WTC11 (cell line): ENCODE data around the gene LIMS2. TPM values are rescaled to one million over a fixed set of nuclear protein-coding genes. Genes with fewer than 3 reads are reported as not detected.

Source experiments
- ATAC-seq: fragments of 200-7000 bp; cut with Tn5 transposase; 2 replicates; pipeline ENCODE4 v1.10.0; 2021; ENCODE audit warnings: mild to moderate bottlenecking, moderate library complexity
- CTCF ChIA-PET: fragments of 300-600 bp; sonication (Branson Sonifier 250); formaldehyde crosslinking; loops from one replicate; lab custom pipeline; 2021; ENCODE audit warnings: antibody characterized with exemption; lab: Charles Lee
- POLR2A ChIA-PET: fragments of 350-600 bp; sonication (Branson Sonifier 250); formaldehyde crosslinking; loops from one replicate; lab custom pipeline; 2021; ENCODE audit warnings: antibody characterized with exemption; lab: Charles Lee
- DNase-seq: peaks from one replicate; pipeline ENCODE4 v3.0.0; 2021; ENCODE audit warnings: low spot score
- H3K27ac Mint-ChIP-seq: 2 replicates; pipeline ENCODE4 v1.8.0; 2021; ENCODE audit warnings: mixed read lengths
- H3K27me3 Mint-ChIP-seq: 2 replicates; pipeline ENCODE4 v1.8.0; 2021; ENCODE audit warnings: low read depth, mild to moderate bottlenecking, moderate library complexity, mixed read lengths
- H3K36me3 Mint-ChIP-seq: 2 replicates; pipeline ENCODE4 v1.8.0; 2021; ENCODE audit warnings: mixed read lengths
- H3K4me1 Mint-ChIP-seq: 2 replicates; pipeline ENCODE4 v1.8.0; 2022; ENCODE audit warnings: mixed read lengths
- H3K4me3 Mint-ChIP-seq: 2 replicates; pipeline ENCODE4 v1.8.0; 2021; ENCODE audit warnings: mild to moderate bottlenecking, moderate library complexity, mixed read lengths
- H3K9me3 Mint-ChIP-seq: 2 replicates; pipeline ENCODE4 v1.8.0; 2021; ENCODE audit warnings: mixed read lengths
- ESRRA ChIP-seq: sonication (generic); formaldehyde crosslinking; IDR thresholded peaks from 2 replicates; pipeline ENCODE4 v1.8.1; 2022; ENCODE audit warnings: mild to moderate bottlenecking, missing genetic modification reagents, borderline replicate concordance
- FOXK1 ChIP-seq: sonication (generic); formaldehyde crosslinking; IDR thresholded peaks from 2 replicates; pipeline ENCODE4 v1.8.0; 2022; ENCODE audit warnings: mild to moderate bottlenecking, moderate library complexity, missing genetic modification reagents
- HMGA2 ChIP-seq: fragments of 250-450 bp; sonication (Bioruptor Pico); IDR thresholded peaks from 2 replicates; pipeline ENCODE4 v1.4.0; 2021; ENCODE audit warnings: mild to moderate bottlenecking, moderate library complexity
- IRF2 ChIP-seq: sonication (generic); formaldehyde crosslinking; IDR thresholded peaks from 2 replicates; pipeline ENCODE4 v1.8.0; 2022; ENCODE audit warnings: low read depth, missing genetic modification reagents, borderline replicate concordance
- JAZF1 ChIP-seq: fragments of 250-450 bp; sonication (Bioruptor Pico); IDR thresholded peaks from 2 replicates; pipeline ENCODE4 v1.9.0; 2021; ENCODE audit warnings: moderate library complexity, mild to moderate bottlenecking, inconsistent platforms
- MYBL2 ChIP-seq: sonication (generic); formaldehyde crosslinking; IDR thresholded peaks from 2 replicates; pipeline ENCODE4 v1.8.1; 2023; ENCODE audit warnings: mild to moderate bottlenecking, moderate library complexity, missing genetic modification reagents
- NFATC4 ChIP-seq: fragments of 250-450 bp; sonication (Bioruptor Pico); IDR thresholded peaks from 2 replicates; pipeline ENCODE4 v1.9.0; 2021; ENCODE audit warnings: mild to moderate bottlenecking
- NR1H2 ChIP-seq: sonication (generic); formaldehyde crosslinking; IDR thresholded peaks from 2 replicates; pipeline ENCODE4 v1.9.0; 2021; ENCODE audit warnings: mild to moderate bottlenecking, moderate library complexity, missing genetic modification reagents
- NR3C1 ChIP-seq: sonication (generic); formaldehyde crosslinking; conservative IDR thresholded peaks from 2 replicates; pipeline ENCODE4 v1.8.1; 2023; ENCODE audit warnings: low read depth, mild to moderate bottlenecking, missing genetic modification reagents
- SMAD3 ChIP-seq: sonication (generic); formaldehyde crosslinking; IDR thresholded peaks from 2 replicates; pipeline ENCODE4 v1.8.0; 2022; ENCODE audit warnings: missing genetic modification reagents, mild to moderate bottlenecking, borderline replicate concordance
- ZNF138 ChIP-seq: sonication (generic); formaldehyde crosslinking; conservative IDR thresholded peaks from 2 replicates; pipeline ENCODE4 v1.8.1; 2022; ENCODE audit warnings: mild to moderate bottlenecking, moderate library complexity, missing genetic modification reagents
- ZNF317 ChIP-seq: sonication (generic); formaldehyde crosslinking; IDR thresholded peaks from 2 replicates; pipeline ENCODE4 v1.8.1; 2023; ENCODE audit warnings: low read depth, mild to moderate bottlenecking, moderate library complexity, missing genetic modification reagents, borderline replicate concordance
- total RNA-seq: library from RNA; stranded (reverse); gene quantifications from 3 replicates; pipeline ENCODE4 v1.2.3, GENCODE V29; 2021
- TF ChIP-seq, protein P1 (sequence below): sonication (generic); formaldehyde crosslinking; IDR thresholded peaks from 2 replicates; pipeline ENCODE4 v1.8.1; 2023; ENCODE audit warnings: mild to moderate bottlenecking, missing genetic modification reagents, borderline replicate concordance
- TF ChIP-seq, protein P2 (sequence below): fragments of 250-450 bp; sonication (Bioruptor Pico); IDR thresholded peaks from 2 replicates; pipeline ENCODE4 v2.1.2; 2022; ENCODE audit warnings: mild to moderate bottlenecking, moderate library complexity
- TF ChIP-seq, protein P3 (sequence below): sonication (generic); formaldehyde crosslinking; IDR thresholded peaks from 2 replicates; pipeline ENCODE4 v1.8.1; 2022; ENCODE audit warnings: missing genetic modification reagents, borderline replicate concordance
- TF ChIP-seq, protein P4 (sequence below): sonication (generic); formaldehyde crosslinking; IDR thresholded peaks from 2 replicates; pipeline ENCODE4 v1.8.0; 2023; ENCODE audit warnings: missing genetic modification reagents
- TF ChIP-seq, protein P5 (sequence below): fragments of 250-450 bp; sonication (Bioruptor Pico); IDR thresholded peaks from 2 replicates; pipeline ENCODE4 v1.9.0; 2021; ENCODE audit warnings: mild to moderate bottlenecking, borderline replicate concordance
- TF ChIP-seq, protein P6 (sequence below): sonication (generic); formaldehyde crosslinking; IDR thresholded peaks from 2 replicates; pipeline ENCODE4 v1.8.1; 2022; ENCODE audit warnings: mild to moderate bottlenecking, moderate library complexity, missing genetic modification reagents

The LIMS2 gene
- total RNA-seq, 1 experiment from 2014 or later, result 2.4 TPM

DNA sequence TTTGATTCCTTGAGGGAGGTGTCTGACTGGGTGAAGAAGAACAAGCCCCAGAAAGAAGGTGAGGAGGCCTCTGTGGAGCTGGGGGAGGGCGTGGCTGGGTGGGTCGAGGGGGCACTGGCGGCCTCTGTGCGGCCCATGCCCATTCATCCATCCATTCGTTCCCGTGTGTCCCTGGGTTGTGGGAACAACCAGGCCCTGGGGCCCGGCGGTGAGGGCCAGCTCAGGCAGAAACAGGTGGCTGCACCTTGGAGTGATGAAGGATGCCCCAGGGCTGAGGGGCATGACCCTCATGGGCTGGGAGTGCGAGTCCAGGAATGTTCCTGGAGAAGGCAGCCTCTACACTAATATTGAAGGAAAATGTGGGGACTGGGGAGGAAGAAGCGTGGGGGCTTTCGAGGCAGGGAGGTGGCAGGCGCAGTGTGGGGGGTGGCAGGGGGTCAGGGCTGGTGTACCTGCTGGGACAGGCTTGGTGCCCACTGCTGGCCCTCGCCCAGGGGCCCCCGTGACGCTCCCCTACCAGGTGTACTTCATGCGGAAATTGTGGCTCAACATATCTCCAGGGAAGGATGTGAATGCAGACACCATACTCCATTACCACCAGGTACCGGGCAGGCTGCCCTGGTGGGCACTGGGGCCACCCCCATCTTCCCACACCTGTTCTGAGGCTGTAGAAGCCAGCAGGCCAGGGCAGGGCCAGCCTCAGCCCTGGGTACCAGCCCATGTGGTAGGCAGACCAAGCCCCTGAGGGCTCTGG is 40.5 kb downstream of the LIMS2 start:
- Mint-ChIP-seq H3K4me1 (peaks cover 11% of the 10 kb centered on the region), H3K27me3 (no peaks in the 10 kb centered on the region), H3K9me3 (no peaks in the 10 kb centered on the region), H3K36me3 (no peaks in the 10 kb centered on the region), H3K4me3 (no peak overlapping the region), H3K27ac (no peak overlapping the region)
- ChIA-PET POLR2A (no interaction called here), CTCF (no interaction called here)
- TF ChIP-seq MYBL2 (CRISPR knock-in tag) (no peak), ZNF138 (CRISPR knock-in tag) (no peak), SMAD3 (CRISPR knock-in tag) (no peak), NR1H2 (no peak), ZNF317 (no peak), NFATC4 (CRISPR knock-in tag) (no peak), JAZF1 (no peak), FOXK1 (CRISPR knock-in tag) (no peak), ESRRA (CRISPR knock-in tag) (no peak)
- TF ChIP-seq, protein P1, sequence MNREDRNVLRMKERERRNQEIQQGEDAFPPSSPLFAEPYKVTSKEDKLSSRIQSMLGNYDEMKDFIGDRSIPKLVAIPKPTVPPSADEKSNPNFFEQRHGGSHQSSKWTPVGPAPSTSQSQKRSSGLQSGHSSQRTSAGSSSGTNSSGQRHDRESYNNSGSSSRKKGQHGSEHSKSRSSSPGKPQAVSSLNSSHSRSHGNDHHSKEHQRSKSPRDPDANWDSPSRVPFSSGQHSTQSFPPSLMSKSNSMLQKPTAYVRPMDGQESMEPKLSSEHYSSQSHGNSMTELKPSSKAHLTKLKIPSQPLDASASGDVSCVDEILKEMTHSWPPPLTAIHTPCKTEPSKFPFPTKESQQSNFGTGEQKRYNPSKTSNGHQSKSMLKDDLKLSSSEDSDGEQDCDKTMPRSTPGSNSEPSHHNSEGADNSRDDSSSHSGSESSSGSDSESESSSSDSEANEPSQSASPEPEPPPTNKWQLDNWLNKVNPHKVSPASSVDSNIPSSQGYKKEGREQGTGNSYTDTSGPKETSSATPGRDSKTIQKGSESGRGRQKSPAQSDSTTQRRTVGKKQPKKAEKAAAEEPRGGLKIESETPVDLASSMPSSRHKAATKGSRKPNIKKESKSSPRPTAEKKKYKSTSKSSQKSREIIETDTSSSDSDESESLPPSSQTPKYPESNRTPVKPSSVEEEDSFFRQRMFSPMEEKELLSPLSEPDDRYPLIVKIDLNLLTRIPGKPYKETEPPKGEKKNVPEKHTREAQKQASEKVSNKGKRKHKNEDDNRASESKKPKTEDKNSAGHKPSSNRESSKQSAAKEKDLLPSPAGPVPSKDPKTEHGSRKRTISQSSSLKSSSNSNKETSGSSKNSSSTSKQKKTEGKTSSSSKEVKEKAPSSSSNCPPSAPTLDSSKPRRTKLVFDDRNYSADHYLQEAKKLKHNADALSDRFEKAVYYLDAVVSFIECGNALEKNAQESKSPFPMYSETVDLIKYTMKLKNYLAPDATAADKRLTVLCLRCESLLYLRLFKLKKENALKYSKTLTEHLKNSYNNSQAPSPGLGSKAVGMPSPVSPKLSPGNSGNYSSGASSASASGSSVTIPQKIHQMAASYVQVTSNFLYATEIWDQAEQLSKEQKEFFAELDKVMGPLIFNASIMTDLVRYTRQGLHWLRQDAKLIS (CRISPR knock-in tag), result no peak
- TF ChIP-seq, protein P2, sequence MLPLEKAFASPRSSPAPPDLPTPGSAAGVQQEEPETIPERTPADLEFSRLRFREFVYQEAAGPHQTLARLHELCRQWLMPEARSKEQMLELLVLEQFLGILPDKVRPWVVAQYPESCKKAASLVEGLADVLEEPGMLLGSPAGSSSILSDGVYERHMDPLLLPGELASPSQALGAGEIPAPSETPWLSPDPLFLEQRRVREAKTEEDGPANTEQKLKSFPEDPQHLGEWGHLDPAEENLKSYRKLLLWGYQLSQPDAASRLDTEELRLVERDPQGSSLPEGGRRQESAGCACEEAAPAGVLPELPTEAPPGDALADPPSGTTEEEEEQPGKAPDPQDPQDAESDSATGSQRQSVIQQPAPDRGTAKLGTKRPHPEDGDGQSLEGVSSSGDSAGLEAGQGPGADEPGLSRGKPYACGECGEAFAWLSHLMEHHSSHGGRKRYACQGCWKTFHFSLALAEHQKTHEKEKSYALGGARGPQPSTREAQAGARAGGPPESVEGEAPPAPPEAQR (CRISPR knock-in tag), result no peak
- TF ChIP-seq, protein P3, sequence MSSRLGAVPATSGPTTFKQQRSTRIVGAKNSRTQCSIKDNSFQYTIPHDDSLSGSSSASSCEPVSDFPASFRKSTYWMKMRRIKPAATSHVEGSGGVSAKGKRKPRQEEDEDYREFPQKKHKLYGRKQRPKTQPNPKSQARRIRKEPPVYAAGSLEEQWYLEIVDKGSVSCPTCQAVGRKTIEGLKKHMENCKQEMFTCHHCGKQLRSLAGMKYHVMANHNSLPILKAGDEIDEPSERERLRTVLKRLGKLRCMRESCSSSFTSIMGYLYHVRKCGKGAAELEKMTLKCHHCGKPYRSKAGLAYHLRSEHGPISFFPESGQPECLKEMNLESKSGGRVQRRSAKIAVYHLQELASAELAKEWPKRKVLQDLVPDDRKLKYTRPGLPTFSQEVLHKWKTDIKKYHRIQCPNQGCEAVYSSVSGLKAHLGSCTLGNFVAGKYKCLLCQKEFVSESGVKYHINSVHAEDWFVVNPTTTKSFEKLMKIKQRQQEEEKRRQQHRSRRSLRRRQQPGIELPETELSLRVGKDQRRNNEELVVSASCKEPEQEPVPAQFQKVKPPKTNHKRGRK (CRISPR knock-in tag), result no peak
- TF ChIP-seq, protein P4, sequence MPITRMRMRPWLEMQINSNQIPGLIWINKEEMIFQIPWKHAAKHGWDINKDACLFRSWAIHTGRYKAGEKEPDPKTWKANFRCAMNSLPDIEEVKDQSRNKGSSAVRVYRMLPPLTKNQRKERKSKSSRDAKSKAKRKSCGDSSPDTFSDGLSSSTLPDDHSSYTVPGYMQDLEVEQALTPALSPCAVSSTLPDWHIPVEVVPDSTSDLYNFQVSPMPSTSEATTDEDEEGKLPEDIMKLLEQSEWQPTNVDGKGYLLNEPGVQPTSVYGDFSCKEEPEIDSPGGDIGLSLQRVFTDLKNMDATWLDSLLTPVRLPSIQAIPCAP (CRISPR knock-in tag), result no peak
- DNase-seq, result no peak
- no peak for ATAC-seq

DNA sequence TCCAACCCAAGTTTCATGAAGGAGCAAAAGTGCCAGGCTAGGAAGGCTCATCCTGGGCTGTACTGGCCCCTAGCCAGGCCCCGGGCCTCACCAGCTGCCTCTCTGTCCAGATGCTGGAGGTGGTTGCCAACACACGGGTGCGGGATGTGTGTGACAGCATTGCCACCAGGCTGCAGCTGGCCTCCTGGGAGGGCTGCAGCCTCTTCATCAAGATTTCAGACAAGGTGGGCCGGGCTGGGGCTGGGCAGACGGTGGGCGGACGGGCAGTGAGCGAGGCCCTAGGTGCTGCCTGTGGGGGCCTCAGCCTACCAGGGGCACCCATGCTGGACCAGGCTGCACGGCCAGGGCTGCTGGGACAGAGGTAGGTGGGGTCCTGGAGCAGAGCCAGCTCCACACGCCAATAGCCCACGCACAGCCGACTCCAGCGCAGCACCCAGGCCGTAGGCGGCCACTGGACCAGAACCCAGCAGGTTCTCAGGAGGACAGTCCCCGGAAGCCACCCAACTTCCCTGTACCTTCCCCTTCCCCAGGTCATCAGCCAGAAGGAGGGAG is 41.2 kb downstream of the LIMS2 start:
- ATAC-seq (no peak), DNase-seq (no peak)
- Mint-ChIP-seq H3K9me3 (no peaks in the 10 kb centered on the region), H3K36me3 (no peaks in the 10 kb centered on the region), H3K4me1 (peaks cover 11% of the 10 kb centered on the region), H3K27me3 (no peaks in the 10 kb centered on the region), H3K27ac (no peak overlapping the region), H3K4me3 (no peak overlapping the region)
- no peak for TF ChIP-seq HMGA2 (CRISPR knock-in tag)
- TF ChIP-seq, protein P5, sequence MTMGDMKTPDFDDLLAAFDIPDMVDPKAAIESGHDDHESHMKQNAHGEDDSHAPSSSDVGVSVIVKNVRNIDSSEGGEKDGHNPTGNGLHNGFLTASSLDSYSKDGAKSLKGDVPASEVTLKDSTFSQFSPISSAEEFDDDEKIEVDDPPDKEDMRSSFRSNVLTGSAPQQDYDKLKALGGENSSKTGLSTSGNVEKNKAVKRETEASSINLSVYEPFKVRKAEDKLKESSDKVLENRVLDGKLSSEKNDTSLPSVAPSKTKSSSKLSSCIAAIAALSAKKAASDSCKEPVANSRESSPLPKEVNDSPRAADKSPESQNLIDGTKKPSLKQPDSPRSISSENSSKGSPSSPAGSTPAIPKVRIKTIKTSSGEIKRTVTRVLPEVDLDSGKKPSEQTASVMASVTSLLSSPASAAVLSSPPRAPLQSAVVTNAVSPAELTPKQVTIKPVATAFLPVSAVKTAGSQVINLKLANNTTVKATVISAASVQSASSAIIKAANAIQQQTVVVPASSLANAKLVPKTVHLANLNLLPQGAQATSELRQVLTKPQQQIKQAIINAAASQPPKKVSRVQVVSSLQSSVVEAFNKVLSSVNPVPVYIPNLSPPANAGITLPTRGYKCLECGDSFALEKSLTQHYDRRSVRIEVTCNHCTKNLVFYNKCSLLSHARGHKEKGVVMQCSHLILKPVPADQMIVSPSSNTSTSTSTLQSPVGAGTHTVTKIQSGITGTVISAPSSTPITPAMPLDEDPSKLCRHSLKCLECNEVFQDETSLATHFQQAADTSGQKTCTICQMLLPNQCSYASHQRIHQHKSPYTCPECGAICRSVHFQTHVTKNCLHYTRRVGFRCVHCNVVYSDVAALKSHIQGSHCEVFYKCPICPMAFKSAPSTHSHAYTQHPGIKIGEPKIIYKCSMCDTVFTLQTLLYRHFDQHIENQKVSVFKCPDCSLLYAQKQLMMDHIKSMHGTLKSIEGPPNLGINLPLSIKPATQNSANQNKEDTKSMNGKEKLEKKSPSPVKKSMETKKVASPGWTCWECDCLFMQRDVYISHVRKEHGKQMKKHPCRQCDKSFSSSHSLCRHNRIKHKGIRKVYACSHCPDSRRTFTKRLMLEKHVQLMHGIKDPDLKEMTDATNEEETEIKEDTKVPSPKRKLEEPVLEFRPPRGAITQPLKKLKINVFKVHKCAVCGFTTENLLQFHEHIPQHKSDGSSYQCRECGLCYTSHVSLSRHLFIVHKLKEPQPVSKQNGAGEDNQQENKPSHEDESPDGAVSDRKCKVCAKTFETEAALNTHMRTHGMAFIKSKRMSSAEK (CRISPR knock-in tag), result no peak
- TF ChIP-seq NR3C1 (CRISPR knock-in tag), result no peak
- no peak for TF ChIP-seq IRF2 (CRISPR knock-in tag)
- TF ChIP-seq, protein P6, sequence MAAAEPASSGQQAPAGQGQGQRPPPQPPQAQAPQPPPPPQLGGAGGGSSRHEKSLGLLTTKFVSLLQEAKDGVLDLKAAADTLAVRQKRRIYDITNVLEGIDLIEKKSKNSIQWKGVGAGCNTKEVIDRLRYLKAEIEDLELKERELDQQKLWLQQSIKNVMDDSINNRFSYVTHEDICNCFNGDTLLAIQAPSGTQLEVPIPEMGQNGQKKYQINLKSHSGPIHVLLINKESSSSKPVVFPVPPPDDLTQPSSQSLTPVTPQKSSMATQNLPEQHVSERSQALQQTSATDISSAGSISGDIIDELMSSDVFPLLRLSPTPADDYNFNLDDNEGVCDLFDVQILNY (CRISPR knock-in tag), result no peak
- ChIA-PET POLR2A (no interaction called here), CTCF (no interaction called here)
